Type B pancreatic cell (in vitro differentiated cells): ENCODE data around the gene SLC66A2. TPM values are rescaled to one million over a fixed set of nuclear protein-coding genes. Genes with fewer than 3 reads are reported as not detected.
A peak's percentile ranks its signal among the peaks of the same experiment; 100 is the strongest.

Experiments used
- DNase-seq: peaks from one replicate; pipeline ENCODE4 v3.0.0; 2021; ENCODE audit warnings: mixed read lengths; ENCODE audit not compliant: unreplicated experiment; ENCODE audit errors: extremely low spot score
- H3K27ac Mint-ChIP-seq: 2 replicates; pipeline ENCODE4 v1.8.0; 2021; ENCODE audit warnings: mild to moderate bottlenecking, mixed read lengths
- H3K27me3 Mint-ChIP-seq: 2 replicates; pipeline ENCODE4 v1.8.0; 2021; ENCODE audit warnings: mixed read lengths
- H3K36me3 Mint-ChIP-seq: 2 replicates; pipeline ENCODE4 v1.8.0; 2021; ENCODE audit warnings: mixed read lengths
- H3K4me1 Mint-ChIP-seq: one replicate; pipeline ENCODE4 v1.8.0; 2021; ENCODE audit warnings: mixed read lengths; ENCODE audit not compliant: unreplicated experiment
- H3K4me3 Mint-ChIP-seq: 2 replicates; pipeline ENCODE4 v1.8.0; 2021; ENCODE audit warnings: mild to moderate bottlenecking, mixed read lengths
- H3K9me3 Mint-ChIP-seq: 2 replicates; pipeline ENCODE4 v1.8.0; 2021; ENCODE audit warnings: mixed read lengths
- total RNA-seq: library from RNA; stranded (reverse); gene quantifications from 2 replicates; pipeline ENCODE4 v1.2.1, GENCODE V29; 2021; ENCODE audit warnings: low replicate concordance
- TF ChIP-seq, protein P1 (sequence below): fragments of 200-600 bp; sonication (generic); conservative IDR thresholded peaks from 2 replicates; pipeline ENCODE4 v1.5.0; 2021; ENCODE audit warnings: antibody characterized with exemption, mild to moderate bottlenecking

The SLC66A2 gene
- total RNA-seq, 1 donor from 2014 or later, result 39.7 TPM

DNA sequence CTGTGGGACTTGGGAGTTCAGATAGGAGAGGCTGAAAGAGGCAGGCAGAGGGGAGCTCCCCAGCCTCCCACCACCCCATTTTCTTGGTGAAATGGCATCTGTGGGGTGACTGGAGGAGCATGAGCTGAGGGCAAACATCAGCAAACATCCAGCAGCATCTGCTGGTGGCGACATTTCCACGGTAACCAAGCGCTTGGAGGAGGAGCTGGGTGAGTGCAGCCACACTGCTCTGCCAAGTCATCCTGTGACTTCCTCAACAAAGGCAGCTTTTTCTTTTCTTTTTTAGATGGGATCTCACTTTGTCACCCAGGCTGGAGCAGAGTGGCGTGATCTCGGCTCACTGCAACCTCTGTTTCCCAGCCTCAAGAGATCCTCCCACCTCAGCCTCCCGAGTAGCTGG, 31.3 kb upstream of the SLC66A2 start:
- no peak for DNase-seq
- peaks cover 26% of the 10 kb centered on the region for H3K36me3 Mint-ChIP-seq
- H3K27me3 Mint-ChIP-seq, result no peaks in the 10 kb centered on the region
- TF ChIP-seq, protein P1, sequence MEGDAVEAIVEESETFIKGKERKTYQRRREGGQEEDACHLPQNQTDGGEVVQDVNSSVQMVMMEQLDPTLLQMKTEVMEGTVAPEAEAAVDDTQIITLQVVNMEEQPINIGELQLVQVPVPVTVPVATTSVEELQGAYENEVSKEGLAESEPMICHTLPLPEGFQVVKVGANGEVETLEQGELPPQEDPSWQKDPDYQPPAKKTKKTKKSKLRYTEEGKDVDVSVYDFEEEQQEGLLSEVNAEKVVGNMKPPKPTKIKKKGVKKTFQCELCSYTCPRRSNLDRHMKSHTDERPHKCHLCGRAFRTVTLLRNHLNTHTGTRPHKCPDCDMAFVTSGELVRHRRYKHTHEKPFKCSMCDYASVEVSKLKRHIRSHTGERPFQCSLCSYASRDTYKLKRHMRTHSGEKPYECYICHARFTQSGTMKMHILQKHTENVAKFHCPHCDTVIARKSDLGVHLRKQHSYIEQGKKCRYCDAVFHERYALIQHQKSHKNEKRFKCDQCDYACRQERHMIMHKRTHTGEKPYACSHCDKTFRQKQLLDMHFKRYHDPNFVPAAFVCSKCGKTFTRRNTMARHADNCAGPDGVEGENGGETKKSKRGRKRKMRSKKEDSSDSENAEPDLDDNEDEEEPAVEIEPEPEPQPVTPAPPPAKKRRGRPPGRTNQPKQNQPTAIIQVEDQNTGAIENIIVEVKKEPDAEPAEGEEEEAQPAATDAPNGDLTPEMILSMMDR, result no peak
- H3K4me3 Mint-ChIP-seq, result peak overlapping the region; percentile 39
- H3K27ac Mint-ChIP-seq, result no peak overlapping the region
- no peaks in the 10 kb centered on the region for H3K9me3 Mint-ChIP-seq
- peaks cover 43% of the 10 kb centered on the region for H3K4me1 Mint-ChIP-seq

DNA sequence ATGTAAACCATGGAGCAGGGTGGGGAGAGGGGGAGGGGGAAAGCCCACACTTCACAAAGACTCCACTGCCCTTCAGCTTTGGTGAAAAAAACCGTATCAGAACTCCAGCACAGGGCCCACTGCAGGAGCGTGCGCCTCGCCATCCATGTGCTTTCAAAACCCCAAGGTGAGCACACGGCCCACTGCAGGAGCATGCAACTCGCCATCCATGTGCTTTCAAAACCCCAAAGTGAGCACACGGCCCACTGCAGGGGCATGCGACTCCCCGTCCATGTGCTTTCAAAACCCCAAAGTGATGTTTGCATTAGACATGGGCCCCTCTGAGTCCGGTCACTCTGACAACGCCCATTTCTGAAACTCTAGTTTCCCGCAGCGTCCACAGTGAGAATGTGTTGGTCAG, 29.1 kb upstream of the SLC66A2 start:
- Mint-ChIP-seq H3K27ac (no peak overlapping the region), H3K4me1 (peaks cover 26% of the 10 kb centered on the region), H3K4me3 (no peak overlapping the region), H3K36me3 (peaks cover 35% of the 10 kb centered on the region), H3K9me3 (no peaks in the 10 kb centered on the region), H3K27me3 (no peaks in the 10 kb centered on the region)
- no peak for DNase-seq
- TF ChIP-seq, protein P1, result no peak

GRCh38 chr18:79979843-79980242, 28.4 kb upstream of the SLC66A2 start:
- no peaks in the 10 kb centered on the region for H3K9me3 Mint-ChIP-seq
- peak overlapping the region; percentile 17 for H3K27ac Mint-ChIP-seq
- H3K27me3 Mint-ChIP-seq, result no peaks in the 10 kb centered on the region
- no peak overlapping the region for H3K4me3 Mint-ChIP-seq
- TF ChIP-seq, protein P1, result no peak
- H3K4me1 Mint-ChIP-seq, result peaks cover 23% of the 10 kb centered on the region
- peaks cover 39% of the 10 kb centered on the region for H3K36me3 Mint-ChIP-seq
- DNase-seq, result no peak

GRCh38 chr18:79975985-79976680, 24.7 kb upstream of the SLC66A2 start:
- DNase-seq, result no peak
- TF ChIP-seq, protein P1, result no peak
- Mint-ChIP-seq H3K36me3 (peaks cover 41% of the 10 kb centered on the region), H3K27ac (no peak overlapping the region), H3K4me1 (peaks cover 12% of the 10 kb centered on the region), H3K27me3 (no peaks in the 10 kb centered on the region), H3K9me3 (no peaks in the 10 kb centered on the region), H3K4me3 (no peak overlapping the region)

- Mint-ChIP-seq H3K4me3 (no peak overlapping the region), H3K27me3 (no peaks in the 10 kb centered on the region), H3K27ac (no peak overlapping the region), H3K36me3 (peaks cover 44% of the 10 kb centered on the region), H3K9me3 (no peaks in the 10 kb centered on the region), H3K4me1 (peaks cover 8% of the 10 kb centered on the region)
- no peak for DNase-seq
- TF ChIP-seq, protein P1, result no peak
These were observed 23.6 kb upstream of the SLC66A2 start for GRCh38 chr18:79975043-79975442.
